Measurements from ENCODE around the gene ASB2. TPM values are rescaled to one million over a fixed set of nuclear protein-coding genes. Genes with fewer than 3 reads are reported as not detected.
A peak's percentile ranks its signal among the peaks of the same experiment; 100 is the strongest.

Gene ASB2
- total RNA-seq, 3 donors from 2014 or later (not counting 1 experiment from before 2014, with no cell fraction given): 3.7 to 7.2 (median 4.8) TPM

DNA sequence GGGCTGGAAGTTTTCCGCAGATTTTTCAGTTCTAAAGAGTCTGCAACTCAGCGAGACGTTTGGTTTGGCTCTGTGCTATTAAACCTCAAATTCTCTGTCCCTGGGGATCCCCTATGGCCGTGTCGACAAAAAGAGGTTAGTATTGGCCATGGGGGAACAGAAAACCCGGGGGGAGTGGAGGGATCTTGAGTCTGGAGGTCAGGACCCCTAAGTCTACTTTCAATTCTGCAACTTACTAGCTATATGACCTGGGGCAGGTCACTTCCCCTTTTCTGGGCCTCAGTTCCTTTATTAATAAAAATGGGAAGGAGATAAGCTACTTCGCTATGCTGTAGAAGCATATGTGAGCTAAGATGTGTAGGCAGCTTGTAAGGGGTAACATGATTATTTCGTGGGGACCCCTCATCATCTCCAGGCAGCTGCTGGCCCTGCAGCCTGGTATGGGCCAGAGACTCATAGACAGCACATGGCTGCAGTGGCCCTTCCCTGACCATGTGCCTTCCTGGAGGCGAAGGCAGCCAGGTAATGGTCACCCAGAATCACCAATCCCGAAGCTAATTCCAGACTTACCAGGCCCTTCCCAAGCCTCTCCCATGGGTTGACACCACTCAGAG lies 8.6 kb downstream of the ASB2 start:
- 59% methylated on average over 10 of the region's 10 CpGs for WGBS (ENCODE audit: insufficient coverage)
- ATAC-seq (no peak), DNase-seq (no peak)
- no peak overlapping the region for H3K4me3 ChIP-seq (ENCODE audit: low read length)
- no peaks in the 10 kb centered on the region for H3K27me3 ChIP-seq (ENCODE audit: control insufficient read depth, insufficient read depth, low read length)
- no peak overlapping the region for H3K4me3 Mint-ChIP-seq
- peaks cover 3 to 6% of the 10 kb centered on the region in 2 donors for H3K9me3 Mint-ChIP-seq
- intact Hi-C loops (cut with micrococcal nuclease): no loop called here
- TF ChIP-seq, protein P1, sequence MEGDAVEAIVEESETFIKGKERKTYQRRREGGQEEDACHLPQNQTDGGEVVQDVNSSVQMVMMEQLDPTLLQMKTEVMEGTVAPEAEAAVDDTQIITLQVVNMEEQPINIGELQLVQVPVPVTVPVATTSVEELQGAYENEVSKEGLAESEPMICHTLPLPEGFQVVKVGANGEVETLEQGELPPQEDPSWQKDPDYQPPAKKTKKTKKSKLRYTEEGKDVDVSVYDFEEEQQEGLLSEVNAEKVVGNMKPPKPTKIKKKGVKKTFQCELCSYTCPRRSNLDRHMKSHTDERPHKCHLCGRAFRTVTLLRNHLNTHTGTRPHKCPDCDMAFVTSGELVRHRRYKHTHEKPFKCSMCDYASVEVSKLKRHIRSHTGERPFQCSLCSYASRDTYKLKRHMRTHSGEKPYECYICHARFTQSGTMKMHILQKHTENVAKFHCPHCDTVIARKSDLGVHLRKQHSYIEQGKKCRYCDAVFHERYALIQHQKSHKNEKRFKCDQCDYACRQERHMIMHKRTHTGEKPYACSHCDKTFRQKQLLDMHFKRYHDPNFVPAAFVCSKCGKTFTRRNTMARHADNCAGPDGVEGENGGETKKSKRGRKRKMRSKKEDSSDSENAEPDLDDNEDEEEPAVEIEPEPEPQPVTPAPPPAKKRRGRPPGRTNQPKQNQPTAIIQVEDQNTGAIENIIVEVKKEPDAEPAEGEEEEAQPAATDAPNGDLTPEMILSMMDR (IDR thresholded peaks at IDR 0.05): no peak
- no peaks in the 10 kb centered on the region for H3K9me3 ChIP-seq (ENCODE audit: control insufficient read depth, insufficient read depth, low read length)
- H3K27ac Mint-ChIP-seq: peak overlapping the region in 1 of 2 donors; percentile 16
- peak overlapping the region; percentile 48 for H3K27ac ChIP-seq (ENCODE audit: low read length)
- H3K36me3 Mint-ChIP-seq: no peaks in the 10 kb centered on the region
- H3K36me3 ChIP-seq (ENCODE audit: control insufficient read depth, insufficient read depth, low read length): no peaks in the 10 kb centered on the region
- H3K27me3 Mint-ChIP-seq (ENCODE audit: low read depth in 2 of 2): peaks cover 0 to 2% of the 10 kb centered on the region in 2 donors
- H3K4me1 Mint-ChIP-seq: peaks cover 46 to 55% of the 10 kb centered on the region in 2 donors
- peaks cover 74% of the 10 kb centered on the region for H3K4me1 ChIP-seq (ENCODE audit: control insufficient read depth, insufficient read depth, low read length)

DNA sequence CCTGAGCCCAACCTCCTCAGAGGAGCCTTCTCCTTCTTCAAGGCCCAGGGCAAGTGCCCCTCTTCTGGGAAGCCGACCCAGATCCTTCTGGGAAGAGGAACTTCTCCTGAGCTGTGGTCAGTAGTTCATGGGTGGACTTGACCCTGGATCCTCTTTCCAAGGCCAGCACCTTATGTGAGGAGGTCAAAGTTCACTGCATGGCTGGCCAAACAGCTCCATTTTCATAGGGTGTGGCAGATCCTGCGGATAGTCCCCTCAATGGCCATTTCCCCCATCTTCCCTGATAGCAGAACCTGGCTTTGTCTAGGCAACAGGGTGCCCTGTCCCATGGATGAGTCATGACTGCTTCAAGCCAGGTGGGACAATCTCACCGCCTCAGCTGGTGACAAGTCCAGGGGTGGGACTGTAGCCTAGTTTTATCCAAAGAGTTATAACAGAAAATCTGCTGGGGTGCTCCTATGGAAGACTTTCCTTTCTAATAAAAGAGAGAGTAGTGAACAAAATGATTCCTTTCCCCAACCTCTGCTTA lies 10.4 kb downstream of the ASB2 start:
- Mint-ChIP-seq H3K36me3 (no peaks in the 10 kb centered on the region), H3K27ac (peak overlapping the region; percentile 95 to 97), H3K9me3 (peaks cover 3 to 6% of the 10 kb centered on the region in 2 donors), H3K27me3 (ENCODE audit: low read depth in 2 of 2) (peaks cover 0 to 2% of the 10 kb centered on the region in 2 donors), H3K4me3 (no peak overlapping the region), H3K4me1 (peaks cover 54 to 67% of the 10 kb centered on the region in 2 donors)
- WGBS (ENCODE audit: insufficient coverage): 96% methylated on average over 3 of the region's 3 CpGs
- no peak for ATAC-seq
- H3K4me1 ChIP-seq (ENCODE audit: control insufficient read depth, insufficient read depth, low read length): peaks cover 86% of the 10 kb centered on the region
- TF ChIP-seq, protein P1 (IDR thresholded peaks at IDR 0.05): no peak
- no peaks in the 10 kb centered on the region for H3K27me3 ChIP-seq (ENCODE audit: control insufficient read depth, insufficient read depth, low read length)
- no peaks in the 10 kb centered on the region for H3K36me3 ChIP-seq (ENCODE audit: control insufficient read depth, insufficient read depth, low read length)
- H3K4me3 ChIP-seq (ENCODE audit: low read length): no peak overlapping the region
- intact Hi-C loops (cut with micrococcal nuclease): no loop called here
- no peak overlapping the region for H3K27ac ChIP-seq (ENCODE audit: low read length)
- H3K9me3 ChIP-seq (ENCODE audit: control insufficient read depth, insufficient read depth, low read length): no peaks in the 10 kb centered on the region
- DNase-seq: no peak

DNA sequence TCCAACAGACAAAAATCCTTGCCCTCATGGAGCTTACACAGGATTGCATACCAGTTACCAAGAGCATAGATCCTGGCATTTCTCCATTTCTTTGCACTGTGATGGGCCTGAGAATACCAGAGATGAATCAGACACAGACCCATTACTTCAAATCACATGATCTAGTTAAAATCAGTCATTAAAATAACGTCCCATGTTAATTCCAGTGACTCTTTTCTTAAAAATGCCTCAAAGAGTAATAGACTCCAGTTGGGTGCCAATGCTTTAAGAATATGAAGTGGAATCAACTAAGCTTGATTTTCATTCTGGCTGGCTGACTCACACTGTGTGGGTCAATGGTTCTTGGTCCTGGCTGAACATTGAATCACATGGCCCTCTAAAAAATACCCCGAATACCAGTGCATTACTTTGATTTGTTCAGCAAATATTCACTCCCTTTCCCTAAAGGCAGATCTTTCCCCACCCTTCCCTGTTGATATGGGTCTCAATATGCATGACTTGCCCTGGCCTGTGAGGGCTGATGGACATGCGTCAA lies 11.0 kb downstream of the ASB2 start:
- Mint-ChIP-seq H3K27ac (peak overlapping the region; percentile 95 to 97), H3K27me3 (ENCODE audit: low read depth in 2 of 2) (peaks cover 0 to 2% of the 10 kb centered on the region in 2 donors), H3K9me3 (peaks cover 3 to 6% of the 10 kb centered on the region in 2 donors), H3K4me3 (no peak overlapping the region), H3K36me3 (no peaks in the 10 kb centered on the region), H3K4me1 (peaks cover 52 to 66% of the 10 kb centered on the region in 2 donors)
- H3K36me3 ChIP-seq (ENCODE audit: control insufficient read depth, insufficient read depth, low read length): no peaks in the 10 kb centered on the region
- H3K27ac ChIP-seq (ENCODE audit: low read length): no peak overlapping the region
- no peaks in the 10 kb centered on the region for H3K27me3 ChIP-seq (ENCODE audit: control insufficient read depth, insufficient read depth, low read length)
- intact Hi-C loops (cut with micrococcal nuclease): no loop called here
- TF ChIP-seq, protein P1 (IDR thresholded peaks at IDR 0.05): no peak
- H3K4me1 ChIP-seq (ENCODE audit: control insufficient read depth, insufficient read depth, low read length): peaks cover 84% of the 10 kb centered on the region
- DNase-seq: no peak
- no peaks in the 10 kb centered on the region for H3K9me3 ChIP-seq (ENCODE audit: control insufficient read depth, insufficient read depth, low read length)
- no peak overlapping the region for H3K4me3 ChIP-seq (ENCODE audit: low read length)
- WGBS (ENCODE audit: insufficient coverage): 100% methylated on average over 3 of the region's 3 CpGs
- no peak for ATAC-seq
